H1 (cell line): ENCODE results near the gene SEC16A. TPM values are rescaled to one million over a fixed set of nuclear protein-coding genes. Genes with fewer than 3 reads are reported as not detected.

ENCODE experiments used
- CTCF ChIA-PET: fragments of 300-600 bp; sonication (Branson Sonifier 250); formaldehyde crosslinking; loops from one replicate; lab custom pipeline; 2021; ENCODE audit not compliant: partially characterized antibody; lab: Charles Lee
- POLR2A ChIA-PET: fragments of 300-600 bp; sonication (Branson Sonifier 250); formaldehyde crosslinking; loops from one replicate; lab custom pipeline; 2021; ENCODE audit warnings: inconsistent platforms; ENCODE audit not compliant: partially characterized antibody; lab: Charles Lee
- DNase-seq, 2 experiments: peaks; one replicate each; pipeline versions ENCODE4 v3.0.0 to v3.0.0-alpha.2; 2010 to 2022; ENCODE audit warnings: low spot score in 2 of 2, low read depth in 1 of 2, mixed read lengths in 1 of 2
- FAIRE-seq: peaks from 2 replicates; lab custom pipeline; 2011; peaks lifted over from hg19 to GRCh38; lab: Jason Lieb, UNC
- H2AFZ ChIP-seq: 2 replicates; pipeline ENCODE4 v1.8.1; 2012; ENCODE audit warnings: low read length, inconsistent platforms
- H2AK5ac ChIP-seq: 2 replicates; pipeline ENCODE4 v1.6.1; 2013; ENCODE audit warnings: low read depth, low read length
- H2BK120ac ChIP-seq: replicated peaks from 2 replicates; pipeline ENCODE3; 2013; ENCODE audit warnings: low read depth, low read length, inconsistent platforms
- H2BK12ac ChIP-seq: 2 replicates; pipeline ENCODE4 v1.6.1; 2013; ENCODE audit warnings: low read depth, low read length
- H2BK15ac ChIP-seq: 2 replicates; pipeline ENCODE4 v1.6.1; 2013; ENCODE audit warnings: low read length
- H2BK20ac ChIP-seq: 2 replicates; pipeline ENCODE4 v1.6.1; 2013; ENCODE audit warnings: low read length
- H2BK5ac ChIP-seq: 2 replicates; pipeline ENCODE4 v1.6.1; 2013; ENCODE audit warnings: low read depth, low read length
- H3K14ac ChIP-seq: 2 replicates; pipeline ENCODE4 v1.6.1; 2013; ENCODE audit warnings: inconsistent platforms; ENCODE audit not compliant: insufficient read length
- H3K18ac ChIP-seq: 2 replicates; pipeline ENCODE4 v1.6.1; 2013; ENCODE audit warnings: low read length; ENCODE audit errors: extremely low read depth
- H3K23ac ChIP-seq: 2 replicates; pipeline ENCODE4 v1.6.1; 2013; ENCODE audit warnings: inconsistent platforms; ENCODE audit not compliant: insufficient read length
- H3K23me2 ChIP-seq: 2 replicates; pipeline ENCODE4 v1.6.1; 2013; ENCODE audit warnings: low read depth, low read length
- H3K27ac ChIP-seq: 2 replicates; pipeline ENCODE4 v1.6.1; 2011; ENCODE audit warnings: low read depth, low read length, inconsistent platforms
- H3K27me3 ChIP-seq, 4 experiments: replicated peaks in 1 of 4; 1 replicate in 1 of 4; 2 replicates in 3 of 4; pipeline versions ENCODE4 v1.6.1 to v1.8.1; 2011 to 2013; ENCODE audit warnings: low read length in 3 of 4, mild to moderate bottlenecking in 3 of 4, inconsistent platforms in 2 of 4, mixed read lengths in 2 of 4, moderate library complexity in 1 of 4; ENCODE audit not compliant: control insufficient read depth in 3 of 4, insufficient read depth in 3 of 4; ENCODE audit errors: extremely low read depth in 1 of 4
- H3K36me3 ChIP-seq, 4 experiments: 2 replicates each; pipeline versions ENCODE4 v1.6.1 to v1.8.1; 2011 to 2013; ENCODE audit warnings: mild to moderate bottlenecking in 4 of 4, low read length in 3 of 4, moderate library complexity in 2 of 4, control low read depth in 1 of 4, inconsistent platforms in 1 of 4; ENCODE audit not compliant: insufficient read depth in 4 of 4, control insufficient read depth in 2 of 4
- H3K4ac ChIP-seq: replicated peaks from 2 replicates; pipeline ENCODE3; 2013; ENCODE audit warnings: low read length, low read depth, mixed read lengths, inconsistent platforms; ENCODE audit not compliant: insufficient read length
- H3K4me1 ChIP-seq, 4 experiments: replicated peaks in 1 of 4; 1 replicate in 1 of 4; 2 replicates in 3 of 4; pipeline versions ENCODE4 v1.6.1 to v1.8.1; 2011 to 2013; ENCODE audit warnings: low read length in 3 of 4, inconsistent platforms in 2 of 4, mixed read lengths in 1 of 4; ENCODE audit not compliant: insufficient read depth in 4 of 4, control insufficient read depth in 3 of 4
- H3K4me2 ChIP-seq, 2 experiments: 2 replicates each; pipeline versions ENCODE4 v1.6.1 to v1.8.1; 2011 to 2013; ENCODE audit warnings: low read depth in 2 of 2, low read length in 2 of 2, control low read depth in 1 of 2, inconsistent platforms in 1 of 2, mild to moderate bottlenecking in 1 of 2; ENCODE audit not compliant: insufficient read depth in 1 of 2
- H3K4me3 ChIP-seq, 4 experiments: fragments of 200-600, 300-600 bp in 1 of 4; sonication (generic), shearing (Covaris generic), sonication (Bioruptor Twin) in 1 of 4; 2 replicates each; pipeline versions ENCODE4 v1.5.1 to v1.8.1; 2011 to 2016; ENCODE audit warnings: low read length in 4 of 4, low read depth in 3 of 4, control low read depth in 2 of 4, inconsistent platforms in 2 of 4, mild to moderate bottlenecking in 2 of 4, mixed read lengths in 1 of 4, moderate library complexity in 1 of 4; ENCODE audit not compliant: insufficient read depth in 2 of 4; ENCODE audit errors: extremely low read depth in 1 of 4
- H3K56ac ChIP-seq: replicated peaks from 2 replicates; pipeline ENCODE3; 2013; ENCODE audit warnings: low read depth, mild to moderate bottlenecking, mixed read lengths, low read length, inconsistent platforms; ENCODE audit not compliant: insufficient read length
- H3K79me1 ChIP-seq: 2 replicates; pipeline ENCODE4 v1.6.1; 2013; ENCODE audit warnings: low read depth, low read length, control low read depth
- H3K79me2 ChIP-seq, 2 experiments: 2 replicates each; pipeline versions ENCODE4 v1.6.1 to v1.8.1; 2012 to 2013; ENCODE audit warnings: low read length in 2 of 2, mild to moderate bottlenecking in 2 of 2, inconsistent platforms in 1 of 2; ENCODE audit not compliant: insufficient read depth in 2 of 2, control insufficient read depth in 1 of 2
- H3K9ac ChIP-seq, 4 experiments: replicated peaks in 1 of 4; 1 replicate in 1 of 4; 2 replicates in 3 of 4; pipeline versions ENCODE4 v1.6.1 to v1.8.1; 2011 to 2013; ENCODE audit warnings: low read depth in 3 of 4, low read length in 3 of 4, control low read depth in 2 of 4, mild to moderate bottlenecking in 2 of 4, moderate library complexity in 2 of 4, inconsistent platforms in 1 of 4; ENCODE audit errors: extremely low read depth in 1 of 4
- H3K9me3 ChIP-seq, 2 experiments: 2 replicates each; pipeline versions ENCODE4 v1.6.1 to v1.8.1; 2012 to 2013; ENCODE audit warnings: mild to moderate bottlenecking in 2 of 2, moderate library complexity in 2 of 2, control low read depth in 1 of 2, inconsistent platforms in 1 of 2, low read depth in 1 of 2, low read length in 1 of 2, mixed read lengths in 1 of 2; ENCODE audit not compliant: insufficient read depth in 2 of 2
- H4K20me1 ChIP-seq, 2 experiments: replicated peaks in 1 of 2; 2 replicates each; pipeline versions ENCODE3 to v1.8.1; 2011 to 2013; ENCODE audit warnings: inconsistent platforms in 2 of 2, low read length in 2 of 2, mild to moderate bottlenecking in 1 of 2; ENCODE audit not compliant: insufficient read depth in 2 of 2, control insufficient read depth in 1 of 2
- H4K5ac ChIP-seq: 2 replicates; pipeline ENCODE4 v1.6.1; 2013; ENCODE audit warnings: low read length, low read depth, mixed read lengths, inconsistent platforms; ENCODE audit not compliant: insufficient read length
- H4K8ac ChIP-seq: 2 replicates; pipeline ENCODE4 v1.8.0; 2013; ENCODE audit warnings: mild to moderate bottlenecking, moderate library complexity, low read length, inconsistent platforms; ENCODE audit not compliant: insufficient read depth; ENCODE audit errors: extremely low read depth
- H4K91ac ChIP-seq: replicated peaks from 2 replicates; pipeline ENCODE3; 2013; ENCODE audit warnings: low read length, mixed read lengths, inconsistent platforms; ENCODE audit not compliant: insufficient read length
- BACH1 ChIP-seq: IDR thresholded peaks from 2 replicates; pipeline ENCODE4 v1.6.1; 2012; ENCODE audit warnings: low read length, improper control_type of control experiment
- POLR2AphosphoS5 ChIP-seq: IDR thresholded peaks from 2 replicates; pipeline ENCODE4 v1.6.1; 2011; ENCODE audit warnings: low read depth, low read length
- SIN3A ChIP-seq, 2 experiments: IDR thresholded peaks in 1 of 2; conservative IDR thresholded peaks in 1 of 2; 2 replicates each; pipeline ENCODE4 v1.6.1; 2011 to 2012; ENCODE audit warnings: low read length in 2 of 2, improper control_type of control experiment in 1 of 2, low read depth in 1 of 2, mild to moderate bottlenecking in 1 of 2
- WGBS, 2 experiments: shearing (Covaris generic) in 1 of 2; methylation state at CpG; one replicate each; pipeline versions ENCODE4 v1.1.6 to v1.1.7; 2013 to 2015; ENCODE audit warnings: low lambda C conversion rate in 2 of 2, mixed read lengths in 2 of 2, inconsistent platforms in 1 of 2, low coverage in 1 of 2, missing lambda C conversion rate in 1 of 2; ENCODE audit not compliant: insufficient replicate concordance in 2 of 2, insufficient coverage in 1 of 2, insufficient read length in 1 of 2; ENCODE audit errors: extremely low coverage in 1 of 2, missing lambda C conversion rate in 1 of 2; 5-methylcytosine and 5-hydroxymethylcytosine counted together
- polyA plus RNA-seq, 7 experiments: library from polyadenylated mRNA; depleted of rRNA in 3 of 7; stranded (reverse) in 5 of 7; unstranded in 2 of 7; fragments of >200 nt in 5 of 7; fragments of 200-250 nt in 2 of 7; gene quantifications; 1 replicate in 5 of 7; 2 replicates in 1 of 7; 4 replicates in 1 of 7; pipeline versions ENCODE4 v1.2.1 to v1.2.3, GENCODE V29; 2011 to 2013; ENCODE audit warnings: missing spikeins in 2 of 7, mixed read lengths in 2 of 7
- total RNA-seq: library from RNA; stranded (reverse); fragmentation: NEBNext Ultra II Directional; extraction: Animal tissue kit (Norgen Biotek cat#: 25700); gene quantifications from 2 replicates; pipeline ENCODE4 v1.2.1, GENCODE V29; 2021

Gene SEC16A
- total and polyA plus RNA-seq, 2 of the 8 experiments (the other 6 are each of a cell fraction or from before 2014, with no cell fraction given), result 21.6 to 49.0 TPM

- Histone ChIP-seq H3K36me3 (peaks cover 3 to 35% (median 7%) of the 10 kb centered on the region in 4 experiments; a peak in 5 of 8 replicates), H2BK12ac (no peak overlapping the region), H3K4me2 (no peak overlapping the region), H4K91ac (no peak overlapping the region), H2AFZ (no peak overlapping the region), H4K8ac (no peak overlapping the region), H3K4me1 (peaks cover 0 to 6% (median 3%) of the 10 kb centered on the region in 4 experiments; a peak in 5 of 7 replicates), H3K18ac (no peak overlapping the region), H3K4ac (no peak overlapping the region), H4K20me1 (peaks cover 2 to 31% of the 10 kb centered on the region in 2 experiments), H2BK5ac (no peak overlapping the region; the same call in 1 of the 2 replicates), H3K9ac (no peak overlapping the region), H3K79me1 (peaks cover 12% of the 10 kb centered on the region), H3K79me2 (peaks cover 0 to 28% of the 10 kb centered on the region in 2 experiments; a peak in 3 of 4 replicates), H2BK120ac (no peak overlapping the region), H2BK20ac (no peak overlapping the region), H3K23ac (no peak overlapping the region), H3K23me2 (no peaks in the 10 kb centered on the region), H3K9me3 (no peaks in the 10 kb centered on the region; a peak in 1 of 4 replicates), H3K14ac (no peak overlapping the region), H2AK5ac (no peak overlapping the region), H3K4me3 (no peak overlapping the region), H4K5ac (no peak overlapping the region), H3K56ac (no peak overlapping the region), H2BK15ac (no peak overlapping the region), H3K27me3 (no peaks in the 10 kb centered on the region), H3K27ac (no peak overlapping the region)
- ChIA-PET POLR2A (interaction anchor here (1.2 kb wide), 1 partner anchor 9 kb away, joined by 4 read pairs; no protein-coding TSS in a partner anchor), CTCF (interaction anchor here (1.2 to 3.1 kb wide), 7 partner anchors 34 to 181 kb away, joined by 3 to 25 read pairs (median 6); no protein-coding TSS in a partner anchor)
- FAIRE-seq (no peak), DNase-seq (no peak)
- 98% methylated on average over 44 of the region's 59 CpGs; no CpG with 5 or more reads in 1 of the 2 experiments for WGBS, 2 experiments
- TF ChIP-seq SIN3A (conservative IDR thresholded peaks at IDR 0.05 in 1 of 2, IDR thresholded peaks at IDR 0.05 in 1 of 2; ENCODE audit: low read depth in 1 of 2, low read length in 2 of 2) (no peak), POLR2AphosphoS5 (no peak), BACH1 (no peak)
Measured at GRCh38 chr9:136522314-136523237, 39.7 kb upstream of the SEC16A start.
